Left ventricle myocardium inferior (tissue), 1 donor: Measurements from ENCODE around the gene B3GNT7. TPM values are rescaled to one million over a fixed set of nuclear protein-coding genes. Genes with fewer than 3 reads are reported as not detected.

ENCODE experiments used
- DNase-seq: peaks from one replicate; pipeline ENCODE4 v3.0.0-alpha.2; 2020
- H3K27ac ChIP-seq: fragments of 200-600 bp; replicated peaks from 2 replicates; pipeline ENCODE4 v1.8.0; 2021
- H3K27me3 ChIP-seq: fragments of 200-600 bp; 2 replicates; pipeline ENCODE4 v1.8.0; 2021; ENCODE audit warnings: low read depth
- H3K36me3 ChIP-seq: fragments of 200-600 bp; 2 replicates; pipeline ENCODE4 v1.8.0; 2021
- H3K4me1 ChIP-seq: fragments of 200-600 bp; 2 replicates; pipeline ENCODE4 v1.8.0; 2021
- H3K4me3 ChIP-seq: fragments of 200-600 bp; 2 replicates; pipeline ENCODE4 v1.8.0; 2021; ENCODE audit warnings: mild to moderate bottlenecking, moderate library complexity
- H3K9me3 ChIP-seq: fragments of 200-600 bp; replicated peaks from 2 replicates; pipeline ENCODE4 v1.8.0; 2021
- CTCF ChIP-seq: fragments of 200-600 bp; IDR thresholded peaks from 2 replicates; pipeline ENCODE4 v1.8.0; 2021; ENCODE audit warnings: antibody characterized with exemption, mild to moderate bottlenecking, borderline replicate concordance
- intact Hi-C: fragments of 100-400 bp; cut with micrococcal nuclease; formaldehyde crosslinking; loops from one replicate; pipeline ENCODE4 v1.11.0; 2022
- total RNA-seq: library from RNA; stranded (reverse); fragmentation: NEBNext Ultra II Directional; extraction: Animal tissue kit (Norgen Biotek cat#: 25700); gene quantifications from one replicate; pipeline ENCODE4 v1.2.1, GENCODE V29; 2021
- donor health status: DM: no; HTN: yes; CAD: no; lungs with severe emphysema.

The B3GNT7 gene
- total RNA-seq, 1 donor from 2014 or later, result 2.4 TPM

GRCh38 chr2:231411831-231412617 is 16.5 kb downstream of the B3GNT7 start:
- H3K9me3 ChIP-seq, result peaks cover 11% of the 10 kb centered on the region
- H3K4me3 ChIP-seq, result peak overlapping the region; percentile 74
- peaks cover 14% of the 10 kb centered on the region for H3K4me1 ChIP-seq
- TF ChIP-seq CTCF, result peak; percentile 90
- H3K27ac ChIP-seq, result no peak overlapping the region
- H3K36me3 ChIP-seq, result no peaks in the 10 kb centered on the region
- peaks cover 13% of the 10 kb centered on the region for H3K27me3 ChIP-seq
- intact Hi-C loops, result loop anchor here (10.0 kb wide), 1 partner anchor 187 kb away; no protein-coding TSS in a partner anchor
- DNase-seq, result peak; percentile 84

- no peak overlapping the region for H3K27ac ChIP-seq
- no peaks in the 10 kb centered on the region for H3K36me3 ChIP-seq
- peaks cover 13% of the 10 kb centered on the region for H3K27me3 ChIP-seq
- H3K4me1 ChIP-seq, result peaks cover 14% of the 10 kb centered on the region
- DNase-seq, result no peak
- H3K4me3 ChIP-seq, result peak overlapping the region; percentile 74
- H3K9me3 ChIP-seq, result peaks cover 11% of the 10 kb centered on the region
- no peak for TF ChIP-seq CTCF
- intact Hi-C loops, result loop anchor here (10.0 kb wide), 1 partner anchor 188 kb away; no protein-coding TSS in a partner anchor
Measured at GRCh38 chr2:231412618-231412963, 17.1 kb downstream of the B3GNT7 start.

- intact Hi-C loops, result loop anchor here (10.0 kb wide), 1 partner anchor 189 kb away; no protein-coding TSS in a partner anchor
- no peak for DNase-seq
- peaks cover 17% of the 10 kb centered on the region for H3K27me3 ChIP-seq
- peaks cover 14% of the 10 kb centered on the region for H3K4me1 ChIP-seq
- no peak overlapping the region for H3K4me3 ChIP-seq
- H3K9me3 ChIP-seq, result peaks cover 11% of the 10 kb centered on the region
- TF ChIP-seq CTCF, result no peak
- no peaks in the 10 kb centered on the region for H3K36me3 ChIP-seq
- H3K27ac ChIP-seq, result no peak overlapping the region
Measured at GRCh38 chr2:231413456-231413855, 17.9 kb downstream of the B3GNT7 start.

GRCh38 chr2:231413921-231414476 is 18.5 kb downstream of the B3GNT7 start:
- Histone ChIP-seq H3K4me1 (peaks cover 14% of the 10 kb centered on the region), H3K4me3 (no peak overlapping the region), H3K9me3 (peaks cover 11% of the 10 kb centered on the region), H3K27me3 (peaks cover 23% of the 10 kb centered on the region), H3K36me3 (no peaks in the 10 kb centered on the region), H3K27ac (no peak overlapping the region)
- no peak for DNase-seq
- intact Hi-C loops, result loop anchor here (10.0 kb wide), 1 partner anchor 189 kb away; no protein-coding TSS in a partner anchor
- TF ChIP-seq CTCF, result no peak

- peaks cover 24% of the 10 kb centered on the region for H3K27me3 ChIP-seq
- H3K36me3 ChIP-seq, result no peaks in the 10 kb centered on the region
- peaks cover 14% of the 10 kb centered on the region for H3K4me1 ChIP-seq
- DNase-seq, result no peak
- no peak overlapping the region for H3K27ac ChIP-seq
- peaks cover 8% of the 10 kb centered on the region for H3K9me3 ChIP-seq
- no peak for TF ChIP-seq CTCF
- intact Hi-C loops, result loop anchor here (10.0 kb wide), 1 partner anchor 190 kb away; no protein-coding TSS in a partner anchor
- H3K4me3 ChIP-seq, result no peak overlapping the region
Measured at GRCh38 chr2:231415029-231415428, 19.5 kb downstream of the B3GNT7 start.
